ENCODE results near the gene NR6A1.

Gene NR6A1

DNA sequence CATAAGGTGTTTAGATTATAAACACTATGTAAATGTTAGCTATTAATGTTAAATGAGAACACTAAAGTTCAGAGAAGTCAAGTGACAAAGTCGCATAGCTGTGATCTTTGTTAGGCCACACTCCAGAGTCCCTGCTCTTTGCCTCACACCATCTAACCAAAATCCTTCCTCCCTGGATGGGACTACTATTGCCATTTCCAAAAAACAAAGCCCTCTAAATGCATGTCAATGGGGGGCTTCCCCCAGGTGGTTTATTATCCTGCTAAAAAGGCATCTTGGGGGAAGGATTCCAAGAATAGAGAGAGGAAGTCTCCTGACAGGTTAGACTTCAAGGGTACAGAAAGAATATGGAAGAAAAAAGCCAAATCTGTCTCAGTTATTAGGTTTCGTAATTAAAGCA lies 10.4 kb downstream of the NR6A1 start (continued):
- TF ChIP-seq ZSCAN5A (tag by site-specific recombination; IDR thresholded peaks at IDR 0.05) = no peak
- TF ChIP-seq ZBTB10 (tag by site-specific recombination; IDR thresholded peaks at IDR 0.05) = no peak
- TF ChIP-seq ZNF202 (tag by site-specific recombination; IDR thresholded peaks at IDR 0.05; ENCODE audit: borderline replicate concordance) = no peak
- no peak for TF ChIP-seq ZNF10 (tag by site-specific recombination; IDR thresholded peaks at IDR 0.05)
- TF ChIP-seq ZNF596 (tag by site-specific recombination; IDR thresholded peaks at IDR 0.05) = no peak
- TF ChIP-seq ZNF366 (tag by site-specific recombination; conservative IDR thresholded peaks at IDR 0.05) = no peak
- no peak for TF ChIP-seq PRDM4 (tag by site-specific recombination; IDR thresholded peaks at IDR 0.05)
- TF ChIP-seq, protein P1, sequence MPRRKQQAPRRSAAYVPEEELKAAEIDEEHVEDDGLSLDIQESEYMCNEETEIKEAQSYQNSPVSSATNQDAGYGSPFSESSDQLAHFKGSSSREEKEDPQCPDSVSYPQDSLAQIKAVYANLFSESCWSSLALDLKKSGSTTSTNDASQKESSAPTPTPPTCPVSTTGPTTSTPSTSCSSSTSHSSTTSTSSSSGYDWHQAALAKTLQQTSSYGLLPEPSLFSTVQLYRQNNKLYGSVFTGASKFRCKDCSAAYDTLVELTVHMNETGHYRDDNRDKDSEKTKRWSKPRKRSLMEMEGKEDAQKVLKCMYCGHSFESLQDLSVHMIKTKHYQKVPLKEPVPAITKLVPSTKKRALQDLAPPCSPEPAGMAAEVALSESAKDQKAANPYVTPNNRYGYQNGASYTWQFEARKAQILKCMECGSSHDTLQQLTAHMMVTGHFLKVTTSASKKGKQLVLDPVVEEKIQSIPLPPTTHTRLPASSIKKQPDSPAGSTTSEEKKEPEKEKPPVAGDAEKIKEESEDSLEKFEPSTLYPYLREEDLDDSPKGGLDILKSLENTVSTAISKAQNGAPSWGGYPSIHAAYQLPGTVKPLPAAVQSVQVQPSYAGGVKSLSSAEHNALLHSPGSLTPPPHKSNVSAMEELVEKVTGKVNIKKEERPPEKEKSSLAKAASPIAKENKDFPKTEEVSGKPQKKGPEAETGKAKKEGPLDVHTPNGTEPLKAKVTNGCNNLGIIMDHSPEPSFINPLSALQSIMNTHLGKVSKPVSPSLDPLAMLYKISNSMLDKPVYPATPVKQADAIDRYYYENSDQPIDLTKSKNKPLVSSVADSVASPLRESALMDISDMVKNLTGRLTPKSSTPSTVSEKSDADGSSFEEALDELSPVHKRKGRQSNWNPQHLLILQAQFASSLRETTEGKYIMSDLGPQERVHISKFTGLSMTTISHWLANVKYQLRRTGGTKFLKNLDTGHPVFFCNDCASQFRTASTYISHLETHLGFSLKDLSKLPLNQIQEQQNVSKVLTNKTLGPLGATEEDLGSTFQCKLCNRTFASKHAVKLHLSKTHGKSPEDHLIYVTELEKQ (tag by site-specific recombination; IDR thresholded peaks at IDR 0.05; ENCODE audit: borderline replicate concordance) = no peak
- TF ChIP-seq ZNF521 (tag by site-specific recombination; IDR thresholded peaks at IDR 0.05) = no peak
- TF ChIP-seq MYNN (tag by site-specific recombination; IDR thresholded peaks at IDR 0.05; ENCODE audit: borderline replicate concordance) = no peak
- TF ChIP-seq ZNF133 (tag by site-specific recombination; IDR thresholded peaks at IDR 0.05) = no peak

DNA sequence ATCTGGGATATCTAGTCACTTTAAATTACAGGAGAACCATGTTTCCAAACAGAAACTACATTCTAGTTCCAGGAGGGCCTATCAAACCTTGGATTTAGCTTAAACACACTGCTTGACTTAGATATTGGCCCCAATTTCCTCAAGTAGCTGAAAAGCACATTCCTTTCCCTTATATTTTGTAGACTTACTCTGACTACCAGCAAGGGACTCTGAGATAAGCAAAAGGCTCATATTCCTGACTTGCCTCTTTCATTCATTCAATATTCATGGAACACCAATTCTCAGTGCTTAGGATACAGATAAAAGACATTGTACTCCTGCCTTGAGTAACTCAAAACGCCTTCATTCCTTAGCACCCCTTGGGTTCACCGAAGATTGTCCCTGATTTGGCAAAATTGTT lies 11.8 kb downstream of the NR6A1 start:
- CTCF ChIA-PET = interaction anchor here (0.6 to 1.9 kb wide), 8 partner anchors 8 to 547 kb away, joined by 3 to 10 read pairs (median 6); partner anchors contain the start of genes NR6A1 and WDR38
- no peaks in the 10 kb centered on the region for H3K36me3 ChIP-seq (ENCODE audit: control insufficient read depth in 2 of 2, insufficient read depth in 1 of 2, low read length in 2 of 2)
- H3K27ac ChIP-seq (ENCODE audit: extremely low read depth, low read depth, low read length) = no peak overlapping the region
- no peak overlapping the region for H3K4me3 ChIP-seq (ENCODE audit: low read depth, low read length)
- POLR2A ChIA-PET = interaction anchor here (1.6 kb wide), 1 partner anchor 11 kb away, joined by 4 read pairs; no protein-coding TSS in a partner anchor
- peaks cover 40% of the 10 kb centered on the region for H3K4me1 ChIP-seq (ENCODE audit: control insufficient read depth, insufficient read depth, low read length)
- H3K9me3 ChIP-seq (ENCODE audit: control insufficient read depth, insufficient read depth, low read depth, low read length) = no peaks in the 10 kb centered on the region
- TF ChIP-seq ZNF571 (tag by site-specific recombination; IDR thresholded peaks at IDR 0.05) (no peak), PRDM6 (tag by site-specific recombination; IDR thresholded peaks at IDR 0.05) (peak; percentile 42), ZNF776 (tag by site-specific recombination; IDR thresholded peaks at IDR 0.05; ENCODE audit: borderline replicate concordance) (no peak)

All from HEK293 (cell line).